Trophoblast cell (in vitro differentiated cells and primary cell): ENCODE data around the gene COL25A1.

Experiments used
- DNase-seq, 2 donors: peaks; one replicate each; pipeline ENCODE4 v3.0.0-alpha.2; 2016
- H2AFZ ChIP-seq: 2 replicates; pipeline ENCODE4 v1.6.1; 2013; ENCODE audit warnings: low read length, moderate library complexity, mild to moderate bottlenecking; ENCODE audit not compliant: insufficient read depth, poor library complexity
- H2AK5ac ChIP-seq: 2 replicates; pipeline ENCODE4 v1.6.1; 2013; ENCODE audit warnings: mild to moderate bottlenecking, low read length
- H2BK120ac ChIP-seq: 2 replicates; pipeline ENCODE4 v1.6.1; 2013; ENCODE audit warnings: low read length, mild to moderate bottlenecking, moderate library complexity; ENCODE audit not compliant: insufficient read depth, poor library complexity
- H2BK12ac ChIP-seq: 2 replicates; pipeline ENCODE4 v1.6.1; 2013; ENCODE audit warnings: mild to moderate bottlenecking, low read length, moderate library complexity
- H2BK5ac ChIP-seq: 2 replicates; pipeline ENCODE4 v1.6.1; 2013; ENCODE audit warnings: low read length, low read depth, moderate library complexity, mild to moderate bottlenecking; ENCODE audit not compliant: poor library complexity
- H3K14ac ChIP-seq: 2 replicates; pipeline ENCODE4 v1.6.1; 2013; ENCODE audit warnings: mild to moderate bottlenecking, low read length
- H3K18ac ChIP-seq: 2 replicates; pipeline ENCODE4 v1.6.1; 2013; ENCODE audit warnings: mild to moderate bottlenecking, low read length
- H3K23ac ChIP-seq: 2 replicates; pipeline ENCODE4 v1.6.1; 2013; ENCODE audit warnings: low read length
- H3K27ac ChIP-seq: 2 replicates; pipeline ENCODE4 v1.5.1; 2013; ENCODE audit warnings: low read depth, mild to moderate bottlenecking, inconsistent platforms, low read length, moderate library complexity
- H3K27me3 ChIP-seq: 2 replicates; pipeline ENCODE4 v1.6.1; 2013; ENCODE audit warnings: inconsistent platforms, mild to moderate bottlenecking, low read length, moderate library complexity; ENCODE audit not compliant: insufficient read depth
- H3K36me3 ChIP-seq, 2 experiments: 1 replicate in 1 of 2; 2 replicates in 1 of 2; pipeline ENCODE4 v1.6.1; 2013; ENCODE audit warnings: low read length in 2 of 2, mild to moderate bottlenecking in 2 of 2, moderate library complexity in 1 of 2; ENCODE audit not compliant: insufficient read depth in 2 of 2, control insufficient read depth in 1 of 2
- H3K4ac ChIP-seq: 2 replicates; pipeline ENCODE4 v1.6.1; 2013; ENCODE audit warnings: low read depth, mild to moderate bottlenecking, low read length, moderate library complexity
- H3K4me1 ChIP-seq, 2 experiments: 1 replicate in 1 of 2; 2 replicates in 1 of 2; pipeline ENCODE4 v1.6.1; 2013; ENCODE audit warnings: low read length in 2 of 2, mild to moderate bottlenecking in 2 of 2, moderate library complexity in 1 of 2; ENCODE audit not compliant: insufficient read depth in 2 of 2, control insufficient read depth in 1 of 2
- H3K4me2 ChIP-seq: 2 replicates; pipeline ENCODE4 v1.6.1; 2013; ENCODE audit warnings: inconsistent platforms, mild to moderate bottlenecking, low read length, moderate library complexity
- H3K4me3 ChIP-seq: 2 replicates; pipeline ENCODE4 v1.5.1; 2013; ENCODE audit warnings: mild to moderate bottlenecking, low read depth, low read length, inconsistent platforms
- H3K79me1 ChIP-seq: one replicate; pipeline ENCODE4 v1.6.1; 2013; ENCODE audit warnings: low read length
- H3K79me2 ChIP-seq: 2 replicates; pipeline ENCODE4 v1.6.1; 2013; ENCODE audit warnings: low read length, mild to moderate bottlenecking; ENCODE audit not compliant: control insufficient read depth, insufficient read depth, poor library complexity
- H3K9ac ChIP-seq: 2 replicates; pipeline ENCODE4 v1.6.1; 2013; ENCODE audit warnings: mild to moderate bottlenecking, low read length
- H3K9me3 ChIP-seq: 2 replicates; pipeline ENCODE4 v1.6.1; 2013; ENCODE audit warnings: low read depth, mild to moderate bottlenecking, control low read depth, inconsistent platforms, low read length; ENCODE audit not compliant: insufficient read depth
- H4K12ac ChIP-seq: 2 replicates; pipeline ENCODE4 v1.6.1; 2013; ENCODE audit warnings: low read depth, mild to moderate bottlenecking, low read length, moderate library complexity
- H4K8ac ChIP-seq: 2 replicates; pipeline ENCODE4 v1.6.1; 2013; ENCODE audit warnings: low read depth, mild to moderate bottlenecking, low read length, moderate library complexity
- H4K91ac ChIP-seq: one replicate; pipeline ENCODE4 v1.6.1; 2013; ENCODE audit warnings: low read depth, mild to moderate bottlenecking, low read length, moderate library complexity
- WGBS: extraction: QIAGEN DNeasy Blood & Tissue Kit; methylation state at CpG from one replicate; pipeline ENCODE4 v1.1.7; 2013; ENCODE audit warnings: missing lambda C conversion rate; ENCODE audit not compliant: insufficient read length, insufficient coverage; ENCODE audit errors: extremely low coverage; 5-methylcytosine and 5-hydroxymethylcytosine counted together

COL25A1 gene

DNA sequence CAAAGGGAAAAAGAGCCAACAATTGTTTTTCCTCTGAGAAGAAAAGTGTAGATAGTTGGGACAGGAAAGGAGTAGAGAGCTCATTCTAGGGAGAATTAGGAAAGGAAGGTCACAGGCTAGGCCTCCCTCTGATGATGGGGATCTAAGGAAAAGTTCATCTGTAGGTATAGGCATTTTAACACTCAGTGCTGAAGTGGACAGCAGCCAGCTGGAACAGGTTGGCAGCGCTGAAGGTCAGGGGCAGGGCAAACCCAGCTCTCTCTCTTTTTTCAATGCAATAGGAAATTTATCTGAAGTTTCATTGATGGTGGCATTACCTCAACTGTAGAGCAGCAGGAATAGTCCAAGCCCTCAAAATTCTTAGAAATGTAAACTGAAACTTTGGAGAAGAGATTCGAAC is 441.1 kb downstream of the COL25A1 start:
- Histone ChIP-seq H3K4ac (no peak overlapping the region), H2AK5ac (no peak overlapping the region), H3K36me3 (no peaks in the 10 kb centered on the region), H3K14ac (no peak overlapping the region), H3K23ac (no peak overlapping the region), H4K12ac (no peak overlapping the region), H3K9ac (no peak overlapping the region), H3K79me1 (no peaks in the 10 kb centered on the region), H2BK12ac (no peak overlapping the region), H2BK120ac (no peak overlapping the region), H4K8ac (no peak overlapping the region), H3K79me2 (no peaks in the 10 kb centered on the region), H3K27me3 (no peaks in the 10 kb centered on the region), H3K27ac (no peak overlapping the region), H3K4me1 (no peaks in the 10 kb centered on the region), H2BK5ac (no peak overlapping the region), H2AFZ (no peak overlapping the region), H3K4me3 (no peak overlapping the region), H3K4me2 (no peak overlapping the region), H3K18ac (no peak overlapping the region), H4K91ac (no peak overlapping the region), H3K9me3 (no peaks in the 10 kb centered on the region)
- WGBS = no CpG with 5 or more reads among the region's 2 CpGs
- DNase-seq = no peak

DNA sequence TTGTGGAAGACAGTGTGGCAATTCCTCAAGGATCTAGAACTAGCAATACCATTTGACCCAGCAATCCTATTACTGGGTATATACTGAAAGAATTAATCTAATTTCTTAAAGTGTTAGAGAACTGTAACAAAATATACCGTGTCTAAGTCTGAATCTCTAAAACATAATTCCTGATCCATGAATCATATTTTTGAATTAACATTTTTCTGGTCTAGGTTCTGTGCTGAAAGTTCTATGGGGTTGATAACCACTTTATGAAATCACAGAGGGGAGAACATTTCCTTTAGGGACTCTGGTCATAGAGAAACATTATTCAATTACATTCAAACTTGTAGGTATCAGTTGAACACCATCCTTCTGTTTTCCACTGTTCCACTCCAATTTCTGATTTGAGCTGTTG is 447.7 kb downstream of the COL25A1 start:
- no peak overlapping the region for H2BK5ac ChIP-seq
- H2AFZ ChIP-seq = no peak overlapping the region
- H4K91ac ChIP-seq = no peak overlapping the region

DNA sequence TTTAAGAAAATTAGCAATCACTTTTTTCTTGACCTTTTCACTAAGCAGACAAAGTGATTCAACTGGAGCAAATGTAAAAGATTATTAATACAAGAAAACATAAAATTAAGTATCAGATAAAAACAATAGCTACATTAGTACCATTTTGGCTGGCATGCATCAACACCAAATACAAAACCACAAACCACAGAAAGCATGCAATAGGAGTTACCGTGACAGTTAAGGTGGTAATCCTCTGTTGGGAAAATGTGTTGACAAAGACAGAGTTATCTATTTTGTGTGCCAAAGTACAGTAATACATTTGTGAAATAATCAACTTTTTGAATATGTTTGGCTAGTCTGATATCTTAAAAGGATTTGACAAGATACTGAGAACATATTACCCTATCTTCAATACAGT is 449.8 kb downstream of the COL25A1 start:
- Histone ChIP-seq H3K14ac (no peak overlapping the region), H4K91ac (no peak overlapping the region), H3K23ac (no peak overlapping the region), H2AK5ac (no peak overlapping the region), H3K79me2 (no peaks in the 10 kb centered on the region), H3K4me2 (no peak overlapping the region), H3K79me1 (no peaks in the 10 kb centered on the region), H3K27ac (no peak overlapping the region), H2AFZ (no peak overlapping the region), H4K12ac (no peak overlapping the region), H3K27me3 (no peaks in the 10 kb centered on the region), H3K4me3 (no peak overlapping the region), H2BK5ac (no peak overlapping the region), H3K9ac (no peak overlapping the region), H4K8ac (no peak overlapping the region), H3K9me3 (no peaks in the 10 kb centered on the region), H3K4ac (no peak overlapping the region), H2BK120ac (no peak overlapping the region), H3K18ac (no peak overlapping the region), H3K36me3 (no peaks in the 10 kb centered on the region), H3K4me1 (no peaks in the 10 kb centered on the region), H2BK12ac (no peak overlapping the region)
- no peak for DNase-seq
- no CpG with 5 or more reads among the region's 1 CpG for WGBS

More for the DNA sequence above, 447.7 kb downstream of the COL25A1 start:
- DNase-seq = no peak
- no peak overlapping the region for H2AK5ac ChIP-seq
- no peak overlapping the region for H2BK12ac ChIP-seq
- no peak overlapping the region for H2BK120ac ChIP-seq
- H3K14ac ChIP-seq = no peak overlapping the region
- H3K9ac ChIP-seq = no peak overlapping the region
- no peaks in the 10 kb centered on the region for H3K27me3 ChIP-seq
- no CpG with 5 or more reads among the region's 1 CpG for WGBS
- no peaks in the 10 kb centered on the region for H3K79me2 ChIP-seq
- no peak overlapping the region for H4K8ac ChIP-seq
- H3K27ac ChIP-seq = no peak overlapping the region
- H3K9me3 ChIP-seq = no peaks in the 10 kb centered on the region
- H4K12ac ChIP-seq = no peak overlapping the region
- no peaks in the 10 kb centered on the region for H3K79me1 ChIP-seq
- no peaks in the 10 kb centered on the region for H3K36me3 ChIP-seq
- no peaks in the 10 kb centered on the region for H3K4me1 ChIP-seq
- H3K4me2 ChIP-seq = no peak overlapping the region
- H3K23ac ChIP-seq = no peak overlapping the region
- no peak overlapping the region for H3K4me3 ChIP-seq
- H3K18ac ChIP-seq = no peak overlapping the region
- no peak overlapping the region for H3K4ac ChIP-seq

DNA sequence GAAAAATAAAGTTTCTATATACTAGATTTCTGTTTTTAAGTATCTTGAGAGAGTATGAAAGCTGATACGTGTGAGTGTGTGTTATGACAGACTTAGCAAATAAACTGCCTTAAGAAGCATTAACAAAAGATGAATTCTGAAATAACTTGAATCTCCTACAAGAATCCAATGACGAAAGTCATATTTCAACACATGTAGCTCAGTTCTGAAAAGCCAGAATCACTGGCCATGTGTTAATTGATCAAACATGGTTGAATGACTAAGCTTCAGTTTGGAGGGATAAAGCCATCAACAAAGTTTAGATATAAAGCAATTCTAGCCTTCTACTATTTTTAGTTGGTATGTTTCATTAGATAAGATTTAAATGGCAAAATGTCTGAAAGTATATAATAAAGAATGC is 451.1 kb downstream of the COL25A1 start:
- H3K79me2 ChIP-seq = no peaks in the 10 kb centered on the region
- no peaks in the 10 kb centered on the region for H3K36me3 ChIP-seq
- no peak overlapping the region for H4K8ac ChIP-seq
- H2AK5ac ChIP-seq = no peak overlapping the region
- H4K12ac ChIP-seq = no peak overlapping the region
- no peak overlapping the region for H2BK120ac ChIP-seq
- H3K9ac ChIP-seq = no peak overlapping the region
- H3K4me2 ChIP-seq = no peak overlapping the region
- no peak overlapping the region for H2BK5ac ChIP-seq
- H4K91ac ChIP-seq = no peak overlapping the region
- no peak overlapping the region for H3K14ac ChIP-seq
- DNase-seq = no peak
- H3K27me3 ChIP-seq = no peaks in the 10 kb centered on the region
- no peak overlapping the region for H3K23ac ChIP-seq
- H3K18ac ChIP-seq = no peak overlapping the region
- WGBS = no CpG with 5 or more reads among the region's 2 CpGs
- no peak overlapping the region for H3K4me3 ChIP-seq
- H3K9me3 ChIP-seq = no peaks in the 10 kb centered on the region
- H3K4ac ChIP-seq = no peak overlapping the region
- H2BK12ac ChIP-seq = no peak overlapping the region
- H2AFZ ChIP-seq = no peak overlapping the region
- H3K79me1 ChIP-seq = no peaks in the 10 kb centered on the region
- no peaks in the 10 kb centered on the region for H3K4me1 ChIP-seq
- H3K27ac ChIP-seq = no peak overlapping the region
